AG09319 (cell line): ENCODE data around the gene PRSS50.

Source experiments
- DNase-seq: peaks from one replicate; pipeline ENCODE4 v3.0.0-alpha.2; 2010; ENCODE audit warnings: low read depth; ENCODE audit errors: extremely low read depth
- TF ChIP-seq, protein P1 (sequence below): IDR thresholded peaks from 2 replicates; pipeline ENCODE4 v1.5.1; 2011; ENCODE audit warnings: low read depth, mild to moderate bottlenecking, inconsistent platforms, low read length, moderate library complexity

PRSS50 gene

GRCh38 chr3:46725621-46726314 is 8.1 kb upstream of the PRSS50 start:
- DNase-seq: no peak
- TF ChIP-seq, protein P1, sequence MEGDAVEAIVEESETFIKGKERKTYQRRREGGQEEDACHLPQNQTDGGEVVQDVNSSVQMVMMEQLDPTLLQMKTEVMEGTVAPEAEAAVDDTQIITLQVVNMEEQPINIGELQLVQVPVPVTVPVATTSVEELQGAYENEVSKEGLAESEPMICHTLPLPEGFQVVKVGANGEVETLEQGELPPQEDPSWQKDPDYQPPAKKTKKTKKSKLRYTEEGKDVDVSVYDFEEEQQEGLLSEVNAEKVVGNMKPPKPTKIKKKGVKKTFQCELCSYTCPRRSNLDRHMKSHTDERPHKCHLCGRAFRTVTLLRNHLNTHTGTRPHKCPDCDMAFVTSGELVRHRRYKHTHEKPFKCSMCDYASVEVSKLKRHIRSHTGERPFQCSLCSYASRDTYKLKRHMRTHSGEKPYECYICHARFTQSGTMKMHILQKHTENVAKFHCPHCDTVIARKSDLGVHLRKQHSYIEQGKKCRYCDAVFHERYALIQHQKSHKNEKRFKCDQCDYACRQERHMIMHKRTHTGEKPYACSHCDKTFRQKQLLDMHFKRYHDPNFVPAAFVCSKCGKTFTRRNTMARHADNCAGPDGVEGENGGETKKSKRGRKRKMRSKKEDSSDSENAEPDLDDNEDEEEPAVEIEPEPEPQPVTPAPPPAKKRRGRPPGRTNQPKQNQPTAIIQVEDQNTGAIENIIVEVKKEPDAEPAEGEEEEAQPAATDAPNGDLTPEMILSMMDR: no peak

GRCh38 chr3:46724424-46724823 is 6.8 kb upstream of the PRSS50 start:
- TF ChIP-seq, protein P1: no peak

GRCh38 chr3:46722443-46722842 is 4.8 kb upstream of the PRSS50 start:
- TF ChIP-seq, protein P1: no peak
- no peak for DNase-seq

More at GRCh38 chr3:46724424-46724823, 6.8 kb upstream of the PRSS50 start:
- DNase-seq: no peak

DNA sequence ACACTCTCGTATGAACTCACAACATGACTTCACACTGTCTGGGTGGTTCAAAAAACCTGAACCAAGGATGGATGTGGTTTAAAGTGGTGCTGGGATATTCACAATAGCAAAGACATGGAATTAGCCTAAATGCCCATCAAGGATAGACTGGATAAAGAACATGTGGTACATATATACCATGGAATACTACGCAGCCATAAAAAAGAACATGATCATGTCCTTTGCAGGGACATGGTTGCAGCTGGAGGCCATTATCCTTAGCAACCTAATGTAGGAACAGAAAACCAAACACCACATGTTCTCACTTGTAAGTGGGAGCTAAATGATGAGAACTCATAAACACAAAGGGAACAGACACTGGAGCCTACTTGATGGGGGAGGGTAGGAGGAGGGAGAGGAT is 3.3 kb upstream of the PRSS50 start:
- TF ChIP-seq, protein P1: no peak
- DNase-seq: no peak

- DNase-seq: no peak
- TF ChIP-seq, protein P1: no peak
Measured at GRCh38 chr3:46719735-46720271, 2.1 kb upstream of the PRSS50 start.

GRCh38 chr3:46719044-46719565 is 1.4 kb upstream of the PRSS50 start:
- TF ChIP-seq, protein P1: no peak
- DNase-seq: no peak
